GM12865 (cell line): ENCODE measurements around the gene KRT6B.

ENCODE experiments used
- DNase-seq: peaks from one replicate; pipeline ENCODE4 v3.0.0; 2010; ENCODE audit warnings: low read depth
- H3K4me3 ChIP-seq: 2 replicates; pipeline ENCODE4 v1.5.1; 2011; ENCODE audit warnings: mild to moderate bottlenecking, low read depth, low read length, control low read depth
- TF ChIP-seq, protein P1 (sequence below): IDR thresholded peaks from 2 replicates; pipeline ENCODE4 v1.5.1; 2011; ENCODE audit warnings: low read length, control low read depth, low read depth, inconsistent platforms; ENCODE audit not compliant: insufficient read depth; ENCODE audit errors: missing control alignments

The KRT6B gene

DNA sequence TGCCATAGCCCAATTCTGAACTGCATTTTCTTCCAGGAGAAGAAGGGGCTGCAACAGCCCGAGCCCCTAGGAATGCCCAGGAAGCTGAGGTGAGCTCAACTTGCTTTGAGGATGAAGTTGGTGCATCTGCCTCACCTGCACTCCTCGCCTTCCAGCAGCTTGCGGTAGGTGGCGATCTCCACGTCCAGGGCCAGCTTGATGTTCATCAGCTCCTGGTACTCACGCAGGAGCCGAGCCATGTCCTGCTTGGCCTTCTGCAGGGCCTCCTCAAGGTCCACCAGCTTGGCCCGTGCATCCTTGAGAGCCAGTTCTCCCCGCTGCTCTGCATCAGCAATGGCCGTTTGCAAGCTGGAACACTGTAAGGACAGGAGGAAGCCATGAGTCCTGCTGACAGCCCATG lies 23.8 kb downstream of the KRT6B start:
- DNase-seq: no peak
- no peak overlapping the region for H3K4me3 ChIP-seq
- TF ChIP-seq, protein P1, sequence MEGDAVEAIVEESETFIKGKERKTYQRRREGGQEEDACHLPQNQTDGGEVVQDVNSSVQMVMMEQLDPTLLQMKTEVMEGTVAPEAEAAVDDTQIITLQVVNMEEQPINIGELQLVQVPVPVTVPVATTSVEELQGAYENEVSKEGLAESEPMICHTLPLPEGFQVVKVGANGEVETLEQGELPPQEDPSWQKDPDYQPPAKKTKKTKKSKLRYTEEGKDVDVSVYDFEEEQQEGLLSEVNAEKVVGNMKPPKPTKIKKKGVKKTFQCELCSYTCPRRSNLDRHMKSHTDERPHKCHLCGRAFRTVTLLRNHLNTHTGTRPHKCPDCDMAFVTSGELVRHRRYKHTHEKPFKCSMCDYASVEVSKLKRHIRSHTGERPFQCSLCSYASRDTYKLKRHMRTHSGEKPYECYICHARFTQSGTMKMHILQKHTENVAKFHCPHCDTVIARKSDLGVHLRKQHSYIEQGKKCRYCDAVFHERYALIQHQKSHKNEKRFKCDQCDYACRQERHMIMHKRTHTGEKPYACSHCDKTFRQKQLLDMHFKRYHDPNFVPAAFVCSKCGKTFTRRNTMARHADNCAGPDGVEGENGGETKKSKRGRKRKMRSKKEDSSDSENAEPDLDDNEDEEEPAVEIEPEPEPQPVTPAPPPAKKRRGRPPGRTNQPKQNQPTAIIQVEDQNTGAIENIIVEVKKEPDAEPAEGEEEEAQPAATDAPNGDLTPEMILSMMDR: no peak

DNA sequence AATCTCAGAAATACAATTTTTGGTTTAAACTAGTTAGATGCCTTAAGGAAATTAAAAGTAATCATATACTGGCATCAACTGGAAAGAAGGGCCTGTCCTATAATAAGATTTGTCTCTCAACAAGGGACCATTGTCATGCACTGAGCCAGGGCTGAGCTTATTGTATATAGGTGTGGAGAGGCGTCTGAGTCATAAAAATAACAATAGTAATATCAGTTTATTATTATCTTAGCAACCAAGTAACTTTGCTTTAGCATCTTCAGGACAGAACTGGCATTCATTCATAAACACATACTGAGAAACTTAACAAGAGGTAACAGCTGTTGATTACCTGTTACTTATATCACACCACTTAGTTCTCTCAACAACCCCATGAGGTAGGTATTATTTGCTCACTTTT lies 24.9 kb downstream of the KRT6B start:
- no peak overlapping the region for H3K4me3 ChIP-seq
- TF ChIP-seq, protein P1: no peak
- no peak for DNase-seq

- no peak for DNase-seq
- TF ChIP-seq, protein P1: no peak
- no peak overlapping the region for H3K4me3 ChIP-seq
Observed at GRCh38 chr12:52426034-52426433, 25.9 kb downstream of the KRT6B start.

DNA sequence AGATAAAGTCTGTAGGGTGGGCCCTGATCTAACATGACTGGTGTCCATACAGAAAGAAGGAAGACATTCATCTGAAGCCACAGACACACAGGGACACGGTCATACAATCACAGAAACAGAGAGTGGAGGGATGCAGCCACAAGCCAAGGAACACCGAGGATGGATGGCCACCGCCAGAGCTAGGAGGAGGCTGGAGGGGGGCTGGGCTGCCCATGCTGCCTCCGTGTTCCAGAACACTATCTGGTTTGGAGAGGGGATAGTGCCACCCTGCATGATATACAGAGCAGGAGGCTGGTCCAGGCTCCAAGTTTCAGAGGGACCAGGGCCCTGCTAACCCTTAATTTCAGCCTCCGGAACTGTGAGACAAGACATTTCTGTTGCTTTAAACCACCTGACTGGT lies 26.5 kb downstream of the KRT6B start:
- no peak overlapping the region for H3K4me3 ChIP-seq
- TF ChIP-seq, protein P1: no peak
- no peak for DNase-seq

DNA sequence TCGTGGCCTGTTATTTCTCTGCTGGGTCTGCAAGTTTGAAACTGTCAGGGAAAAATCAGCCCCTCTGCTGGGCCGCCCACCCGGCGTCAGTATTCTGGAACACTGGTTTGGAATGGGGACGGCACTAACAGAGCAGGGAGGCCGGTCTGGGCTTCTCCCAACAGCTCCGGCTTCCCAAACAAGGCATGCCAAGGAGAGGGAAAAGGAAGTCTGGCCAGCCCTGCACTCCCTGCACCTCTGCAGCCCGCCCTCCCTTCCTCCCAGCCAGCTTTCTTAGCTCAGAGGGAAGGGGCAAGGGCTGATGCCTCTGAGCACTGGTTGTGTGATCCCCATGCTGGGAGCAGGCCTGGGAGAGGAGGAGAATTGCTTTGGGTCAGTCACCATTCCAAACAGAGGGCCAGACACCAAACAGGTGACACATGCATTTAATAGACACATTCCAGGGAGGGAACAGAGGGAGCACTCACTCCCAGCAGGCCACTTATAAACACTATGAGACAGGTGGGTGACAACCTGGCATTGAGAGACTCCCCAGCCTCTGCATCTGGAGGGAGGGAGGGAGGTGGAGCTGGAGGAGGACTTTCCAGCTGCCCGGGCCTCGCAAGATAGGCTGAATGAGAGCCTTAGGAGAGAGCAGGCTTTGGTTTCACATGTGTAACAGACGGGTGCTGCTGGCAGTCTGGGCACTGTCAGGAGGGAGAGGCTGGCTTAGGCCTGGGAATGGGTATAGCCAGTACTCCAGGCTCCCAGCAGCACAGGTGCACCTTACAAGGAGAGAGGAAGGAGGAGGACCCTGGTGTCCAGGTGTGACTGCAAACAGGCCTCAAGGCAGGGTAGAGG lies 28.1 kb downstream of the KRT6B start:
- DNase-seq: no peak
- H3K4me3 ChIP-seq: no peak overlapping the region
- TF ChIP-seq, protein P1: no peak

DNA sequence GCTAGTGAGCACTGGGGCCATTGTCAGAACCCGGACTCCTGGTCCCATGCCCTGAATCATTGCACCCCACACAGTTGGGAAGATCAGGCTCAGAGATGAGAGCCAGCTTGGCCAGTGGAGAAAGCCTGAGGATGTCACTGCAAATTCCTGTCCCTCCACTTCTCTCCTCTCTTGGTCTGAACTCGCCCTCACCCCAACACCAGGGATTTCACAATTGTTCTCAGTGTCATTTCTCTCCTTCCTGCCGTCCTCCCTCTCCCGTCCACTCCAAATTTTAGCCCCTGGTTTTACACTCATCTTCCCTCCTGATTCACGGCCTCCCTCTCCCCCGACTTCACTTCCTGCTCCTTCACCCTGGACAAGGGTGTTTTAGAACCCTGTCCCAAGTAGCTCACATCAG lies 28.9 kb downstream of the KRT6B start:
- TF ChIP-seq, protein P1: no peak
- no peak overlapping the region for H3K4me3 ChIP-seq

GRCh38 chr12:52419656-52420055 lies 32.3 kb downstream of the KRT6B start:
- TF ChIP-seq, protein P1: no peak
- no peak for DNase-seq
- no peak overlapping the region for H3K4me3 ChIP-seq

More for the DNA sequence above, 28.9 kb downstream of the KRT6B start:
- DNase-seq: no peak
